ENCODE measurements around the gene B3GNT2.

B3GNT2 gene

GRCh38 chr2:62250239-62250638 is 54.3 kb downstream of the B3GNT2 start:
- H3K4me3 ChIP-seq (ENCODE audit: low read depth in 1 of 2, low read length in 2 of 2): no peak overlapping the region
- TF ChIP-seq EZH2 (IDR thresholded peaks at IDR 0.05; ENCODE audit: borderline replicate concordance, low read depth, low read length, severe bottlenecking) (no peak), CTCF (IDR thresholded peaks at IDR 0.05; ENCODE audit: borderline replicate concordance, extremely low read depth, low read length, poor library complexity, severe bottlenecking) (no peak)
- no peak overlapping the region for H3K27ac ChIP-seq (ENCODE audit: low read length)
- no peak overlapping the region for H3K4me2 ChIP-seq (ENCODE audit: insufficient read depth, low read length)
- no peaks in the 10 kb centered on the region for H3K9me3 ChIP-seq (ENCODE audit: insufficient read depth, low read length, severe bottlenecking)
- no peaks in the 10 kb centered on the region for H3K4me1 ChIP-seq (ENCODE audit: insufficient read depth, low read length)
- ATAC-seq (ENCODE audit: insufficient read depth, low read depth): no peak
- H3K79me2 ChIP-seq (ENCODE audit: insufficient read depth, low read length): no peaks in the 10 kb centered on the region
- no peaks in the 10 kb centered on the region for H3K27me3 ChIP-seq (ENCODE audit: insufficient read depth, low read length, poor library complexity)
- DNase-seq: no peak
- no peaks in the 10 kb centered on the region for H3K36me3 ChIP-seq (ENCODE audit: insufficient read depth, low read length)
- H4K20me1 ChIP-seq (ENCODE audit: insufficient read depth, low read length): no peaks in the 10 kb centered on the region
- H3K9ac ChIP-seq (ENCODE audit: low read depth, low read length): no peak overlapping the region
- H2AFZ ChIP-seq (ENCODE audit: low read depth, low read length): no peak overlapping the region

- H2AFZ ChIP-seq (ENCODE audit: low read depth, low read length): no peak overlapping the region
- no peak overlapping the region for H3K9ac ChIP-seq (ENCODE audit: low read depth, low read length)
- H3K27ac ChIP-seq (ENCODE audit: low read length): no peak overlapping the region
- no peaks in the 10 kb centered on the region for H4K20me1 ChIP-seq (ENCODE audit: insufficient read depth, low read length)
- no peak overlapping the region for H3K4me2 ChIP-seq (ENCODE audit: insufficient read depth, low read length)
- ATAC-seq (ENCODE audit: insufficient read depth, low read depth) (no peak), DNase-seq (no peak)
- H3K4me3 ChIP-seq (ENCODE audit: low read depth in 1 of 2, low read length in 2 of 2): no peak overlapping the region
- H3K79me2 ChIP-seq (ENCODE audit: insufficient read depth, low read length): no peaks in the 10 kb centered on the region
- TF ChIP-seq EZH2 (IDR thresholded peaks at IDR 0.05; ENCODE audit: borderline replicate concordance, low read depth, low read length, severe bottlenecking) (no peak), CTCF (IDR thresholded peaks at IDR 0.05; ENCODE audit: borderline replicate concordance, extremely low read depth, low read length, poor library complexity, severe bottlenecking) (no peak)
- no peaks in the 10 kb centered on the region for H3K27me3 ChIP-seq (ENCODE audit: insufficient read depth, low read length, poor library complexity)
- H3K9me3 ChIP-seq (ENCODE audit: insufficient read depth, low read length, severe bottlenecking): no peaks in the 10 kb centered on the region
- no peaks in the 10 kb centered on the region for H3K36me3 ChIP-seq (ENCODE audit: insufficient read depth, low read length)
- H3K4me1 ChIP-seq (ENCODE audit: insufficient read depth, low read length): no peaks in the 10 kb centered on the region
These were observed 58.7 kb downstream of the B3GNT2 start for GRCh38 chr2:62254424-62255266.

- Histone ChIP-seq H3K4me1 (ENCODE audit: insufficient read depth, low read length) (no peaks in the 10 kb centered on the region), H3K36me3 (ENCODE audit: insufficient read depth, low read length) (no peaks in the 10 kb centered on the region), H4K20me1 (ENCODE audit: insufficient read depth, low read length) (no peaks in the 10 kb centered on the region), H3K4me3 (ENCODE audit: low read depth in 1 of 2, low read length in 2 of 2) (no peak overlapping the region), H2AFZ (ENCODE audit: low read depth, low read length) (no peak overlapping the region), H3K9ac (ENCODE audit: low read depth, low read length) (no peak overlapping the region), H3K27me3 (ENCODE audit: insufficient read depth, low read length, poor library complexity) (no peaks in the 10 kb centered on the region), H3K79me2 (ENCODE audit: insufficient read depth, low read length) (no peaks in the 10 kb centered on the region), H3K4me2 (ENCODE audit: insufficient read depth, low read length) (no peak overlapping the region), H3K27ac (ENCODE audit: low read length) (no peak overlapping the region), H3K9me3 (ENCODE audit: insufficient read depth, low read length, severe bottlenecking) (no peaks in the 10 kb centered on the region)
- DNase-seq (no peak), ATAC-seq (ENCODE audit: insufficient read depth, low read depth) (no peak)
- TF ChIP-seq CTCF (IDR thresholded peaks at IDR 0.05; ENCODE audit: borderline replicate concordance, extremely low read depth, low read length, poor library complexity, severe bottlenecking) (no peak), EZH2 (IDR thresholded peaks at IDR 0.05; ENCODE audit: borderline replicate concordance, low read depth, low read length, severe bottlenecking) (no peak)
These were observed 61.6 kb downstream of the B3GNT2 start for GRCh38 chr2:62257466-62257865.

Data from DND-41 (cell line).